GM21367 (cell line): ENCODE measurements around the gene SELPLG.
"Not testable (repeated sequence)": the region's sequence is repeated elsewhere in the genome, so short reads cannot be mapped to it uniquely, and the experiment has no call there.

Experiments
- ATAC-seq: cut with Tn5 transposase; IDR thresholded peaks from one replicate; pipeline ENCODE4 v1.9.1; 2021; ENCODE audit not compliant: unreplicated experiment

SELPLG gene

DNA sequence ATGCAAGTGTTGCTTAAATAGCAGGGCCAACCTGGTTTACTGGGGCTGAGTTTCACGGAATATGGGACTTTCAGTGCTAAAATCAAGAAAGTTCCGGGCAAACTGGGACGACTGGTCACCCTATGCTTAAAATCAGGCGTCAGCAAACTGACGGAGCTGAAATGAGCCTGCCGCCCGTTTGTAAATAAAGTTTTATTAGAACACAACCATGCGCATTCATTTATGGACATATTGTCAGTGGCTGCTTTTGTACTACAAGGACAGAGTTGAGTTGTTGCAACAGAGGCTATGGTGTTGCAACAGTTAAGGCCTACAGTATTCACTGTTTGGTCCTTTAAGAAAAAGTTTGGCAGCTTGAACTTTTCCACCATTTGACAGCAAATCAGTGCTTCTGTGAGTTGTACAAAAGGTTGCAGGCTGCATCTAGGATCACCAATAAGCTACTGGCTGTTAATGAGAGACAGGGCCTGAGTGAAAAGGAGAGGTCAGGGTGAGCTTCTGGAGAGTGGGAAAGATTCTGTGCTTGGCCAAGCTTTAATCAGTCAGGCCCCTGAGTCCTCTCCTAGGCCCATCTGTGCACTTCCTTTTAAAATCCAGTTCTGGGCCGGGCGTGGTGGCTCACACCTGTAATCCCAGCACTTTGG lies 13.3 kb downstream of the SELPLG start:
- no peak for ATAC-seq

DNA sequence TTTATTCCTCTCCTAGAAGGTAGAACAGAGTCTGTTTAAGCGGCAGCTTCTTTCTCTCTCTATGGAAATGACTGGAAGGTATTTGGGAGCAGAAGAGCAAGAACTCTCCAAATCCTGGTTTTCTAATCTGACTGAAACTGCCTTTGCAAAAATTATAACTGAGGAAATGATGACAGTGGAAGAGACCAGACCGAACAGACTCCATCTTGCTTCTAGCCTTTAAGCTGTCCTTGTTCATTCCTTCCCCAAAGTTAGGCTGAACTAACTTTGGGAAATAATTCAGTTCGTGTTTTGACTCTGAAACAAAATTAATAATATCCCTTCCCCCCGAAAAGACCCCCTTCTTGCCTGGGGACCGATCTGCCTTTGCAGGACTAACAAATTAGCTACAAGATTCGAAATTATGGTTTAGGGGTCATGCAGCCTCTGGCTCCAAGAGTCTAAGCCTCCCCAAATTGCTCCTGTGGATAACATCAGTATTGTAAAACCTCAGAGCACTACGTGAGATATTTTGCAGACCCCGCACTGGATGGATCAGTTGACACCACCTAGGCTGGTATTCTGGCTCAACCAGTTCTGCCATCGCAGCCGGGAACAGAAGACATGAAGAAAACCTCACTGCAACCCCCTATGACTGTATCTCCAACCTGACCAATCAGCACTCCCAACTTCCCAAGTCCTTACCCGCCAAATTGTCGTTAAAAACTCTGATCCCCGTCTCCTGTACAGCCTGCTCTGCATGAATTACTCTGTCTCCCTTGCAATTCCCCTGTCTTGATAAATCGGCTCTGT lies 14.1 kb downstream of the SELPLG start:
- no peak for ATAC-seq

DNA sequence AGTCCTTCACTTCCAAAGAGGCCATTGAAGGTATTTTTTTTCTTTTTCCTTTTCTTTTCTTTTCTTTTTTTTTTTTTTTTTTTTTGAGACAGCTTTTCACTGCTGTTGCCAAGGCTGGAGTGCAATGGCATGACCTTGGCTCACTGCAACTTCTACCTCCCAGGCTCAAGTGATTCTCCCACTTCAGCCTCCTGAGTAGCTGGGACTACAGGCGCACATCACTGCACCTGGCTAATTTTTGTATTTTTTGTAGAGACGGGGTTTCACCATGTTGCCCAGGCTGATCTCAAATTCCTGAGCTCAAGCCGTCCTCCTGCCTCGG lies 14.8 kb downstream of the SELPLG start:
- not testable (repeated sequence) for ATAC-seq

DNA sequence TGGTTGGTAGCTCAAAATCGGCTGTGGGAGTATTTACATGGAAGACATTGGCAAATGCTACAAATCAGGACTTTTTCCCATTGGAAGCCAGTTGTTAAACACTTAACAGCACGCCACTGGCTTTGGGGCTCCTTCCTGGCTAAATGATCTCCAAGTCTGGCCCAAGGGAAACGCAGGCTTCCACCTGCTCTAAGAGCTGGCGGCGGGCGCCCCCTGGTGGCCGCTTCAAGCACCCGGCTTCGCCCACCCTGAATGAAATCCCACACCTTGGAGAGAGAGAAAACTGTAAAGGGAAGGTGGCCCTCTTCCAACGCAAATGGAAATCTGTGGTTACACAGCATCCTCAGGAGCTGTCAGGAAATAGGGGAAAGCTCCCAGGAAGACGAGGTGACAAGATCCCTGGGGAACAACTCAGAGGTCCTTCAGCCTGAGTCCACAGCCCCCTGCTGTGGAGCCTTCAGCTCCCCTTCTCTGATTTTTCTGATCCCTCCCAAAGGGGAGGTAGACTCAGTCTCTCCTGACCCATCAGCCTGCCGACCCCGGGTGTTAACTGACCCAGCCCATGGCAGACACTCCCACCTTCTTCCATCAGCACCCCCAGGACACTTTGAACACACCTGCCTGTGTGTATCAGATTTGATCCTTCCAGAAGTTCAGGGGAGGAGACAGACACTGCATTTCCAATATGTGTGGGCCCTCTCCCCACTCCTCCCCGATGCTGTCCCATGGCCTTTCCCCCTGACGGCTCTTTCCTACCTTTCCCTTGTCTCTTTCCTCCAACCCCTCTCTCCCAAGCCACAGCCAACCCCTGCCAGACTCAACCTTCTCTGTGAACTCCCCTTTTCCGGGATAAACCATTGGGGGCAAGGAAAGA lies 15.4 kb downstream of the SELPLG start:
- ATAC-seq, result peak; percentile 37

DNA sequence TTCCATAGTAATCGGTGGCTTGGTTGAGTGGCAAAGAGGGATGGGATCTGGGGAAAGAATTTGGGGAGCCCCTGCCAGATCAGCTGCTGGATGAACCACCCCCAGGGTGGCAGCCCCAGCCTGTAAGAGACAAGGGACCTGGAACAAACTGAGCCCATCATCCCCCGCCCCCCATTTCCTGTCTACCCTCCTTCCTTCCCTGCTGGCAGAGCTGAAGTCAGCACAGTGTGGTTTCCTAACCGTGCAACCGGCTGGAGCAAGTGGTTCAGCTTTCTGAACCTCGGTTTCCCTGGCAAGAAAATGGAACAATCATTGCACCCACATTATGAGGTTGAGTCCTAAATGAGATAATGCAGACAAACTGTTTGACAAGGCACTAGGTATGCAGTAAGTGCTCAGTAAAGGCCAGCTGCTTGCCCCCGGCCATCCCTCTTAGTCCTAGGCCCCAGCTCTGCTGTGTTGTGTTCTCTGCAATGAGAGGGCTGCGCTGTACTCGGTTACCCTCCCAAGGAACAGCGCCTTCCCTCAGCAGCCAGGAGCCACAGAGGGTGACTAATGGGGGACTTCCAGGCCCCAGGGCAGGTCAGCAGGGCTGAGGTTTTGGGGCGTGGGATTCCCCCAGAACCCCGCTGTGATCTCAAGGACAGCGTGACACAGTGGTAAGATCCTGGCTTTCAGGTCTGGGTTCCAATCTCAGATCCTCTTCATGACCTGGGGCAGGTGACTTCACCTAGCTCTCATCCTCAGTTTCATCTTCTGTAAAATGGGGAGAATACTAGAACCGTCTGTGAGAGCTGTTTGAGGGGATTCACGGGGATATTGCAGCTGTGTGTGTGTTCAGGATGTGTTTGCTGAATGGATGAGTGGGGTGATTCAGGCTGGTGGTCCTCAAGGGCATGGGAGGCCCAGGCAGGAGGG lies 16.5 kb downstream of the SELPLG start:
- no peak for ATAC-seq

DNA sequence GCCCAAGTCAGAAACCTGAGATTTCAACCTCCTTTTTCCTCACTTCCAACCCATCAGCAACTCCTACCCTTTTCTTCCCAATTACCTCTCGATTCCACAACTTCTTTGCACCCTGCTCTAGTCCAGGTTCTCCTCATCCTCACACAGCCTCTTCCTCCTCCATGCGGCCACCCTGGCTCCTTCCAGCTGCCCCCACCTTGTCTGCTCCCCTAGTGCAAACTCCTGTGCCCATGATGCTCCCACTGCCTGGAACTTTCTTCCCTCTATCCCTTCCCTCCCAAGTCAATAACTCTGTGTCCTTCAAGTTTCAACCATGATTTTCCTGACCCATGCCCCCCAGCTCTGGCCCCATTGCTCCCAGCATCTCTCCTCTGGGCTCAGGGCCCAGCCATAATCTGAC lies 17.3 kb downstream of the SELPLG start:
- no peak for ATAC-seq

DNA sequence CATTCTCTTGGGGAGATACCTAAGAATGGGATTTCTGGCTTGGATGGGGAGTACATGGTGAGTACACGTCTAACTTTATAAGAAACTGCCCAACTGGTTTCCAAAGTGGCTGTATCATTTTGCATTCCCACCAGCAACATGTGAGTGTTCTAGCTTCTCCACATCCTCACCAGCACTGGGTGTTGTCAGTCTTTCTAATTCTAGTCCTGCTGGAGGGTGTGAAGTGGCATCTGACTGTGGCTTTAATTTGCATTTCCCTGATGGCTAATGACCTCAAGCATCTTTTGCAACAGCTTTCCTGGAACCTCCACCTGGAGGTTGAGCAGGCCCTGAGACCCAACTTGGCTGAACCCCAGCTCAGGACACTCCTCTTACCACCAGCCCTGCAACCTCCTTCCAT lies 17.8 kb downstream of the SELPLG start:
- ATAC-seq, result no peak

DNA sequence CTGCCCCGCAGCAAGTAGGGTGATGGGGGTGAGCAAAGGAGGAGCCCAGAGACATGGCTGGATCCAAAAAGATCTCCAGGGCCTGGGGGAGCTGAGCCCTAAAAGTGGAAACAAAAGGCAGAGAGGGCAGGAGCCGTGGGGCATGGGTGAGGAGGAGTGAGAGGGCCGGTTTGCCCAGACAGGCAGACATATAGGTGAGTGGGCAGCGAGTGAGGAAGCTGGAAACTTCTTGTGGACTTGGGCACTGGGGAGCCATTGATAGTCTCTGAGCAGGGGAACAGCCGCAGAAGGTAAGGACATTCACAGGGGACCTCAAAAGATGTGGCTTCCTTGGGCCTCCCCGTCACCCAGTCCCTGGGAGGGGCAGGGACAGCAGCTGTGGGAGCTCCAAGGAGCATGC lies 19.1 kb downstream of the SELPLG start:
- ATAC-seq, result no peak

DNA sequence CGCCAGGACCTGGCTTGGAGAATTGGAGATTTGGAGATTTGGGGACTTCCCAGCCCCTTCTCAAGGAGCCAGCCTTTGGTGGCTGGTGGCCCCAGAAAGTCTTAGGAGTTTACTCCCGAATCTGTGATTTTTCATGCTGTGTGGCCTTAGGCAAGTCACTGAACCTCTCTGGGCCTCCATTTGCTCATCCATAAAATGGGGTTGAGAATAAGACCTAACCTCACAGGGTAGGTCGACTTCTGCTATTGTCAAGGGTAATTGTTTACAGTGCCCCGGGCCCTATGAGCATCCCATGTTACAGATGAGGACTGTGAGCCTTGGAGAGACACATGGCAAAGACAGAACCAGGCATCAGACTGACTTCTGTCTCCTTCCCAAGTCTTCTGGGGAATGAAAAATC lies 19.7 kb downstream of the SELPLG start:
- ATAC-seq, result no peak

DNA sequence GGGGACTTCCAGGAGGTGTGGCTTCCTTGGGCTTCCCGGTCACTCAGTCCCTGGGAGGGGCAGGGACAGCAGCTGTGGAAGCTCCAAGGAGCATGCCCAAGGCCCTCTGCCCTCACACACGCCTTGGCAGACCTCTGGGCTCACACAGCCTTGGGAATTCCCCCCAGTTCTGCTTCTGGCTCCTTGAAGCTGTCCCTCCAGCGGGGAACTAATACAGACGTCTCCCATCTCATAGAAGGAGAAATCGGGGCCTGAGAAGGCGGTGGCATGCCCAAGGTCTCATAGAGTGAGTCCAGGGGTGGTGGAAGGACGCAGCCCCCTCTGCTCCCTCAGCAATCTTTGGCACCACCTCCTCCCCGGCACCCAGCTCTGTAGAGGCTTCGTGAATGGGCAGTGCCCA lies 20.1 kb downstream of the SELPLG start:
- ATAC-seq, result no peak

DNA sequence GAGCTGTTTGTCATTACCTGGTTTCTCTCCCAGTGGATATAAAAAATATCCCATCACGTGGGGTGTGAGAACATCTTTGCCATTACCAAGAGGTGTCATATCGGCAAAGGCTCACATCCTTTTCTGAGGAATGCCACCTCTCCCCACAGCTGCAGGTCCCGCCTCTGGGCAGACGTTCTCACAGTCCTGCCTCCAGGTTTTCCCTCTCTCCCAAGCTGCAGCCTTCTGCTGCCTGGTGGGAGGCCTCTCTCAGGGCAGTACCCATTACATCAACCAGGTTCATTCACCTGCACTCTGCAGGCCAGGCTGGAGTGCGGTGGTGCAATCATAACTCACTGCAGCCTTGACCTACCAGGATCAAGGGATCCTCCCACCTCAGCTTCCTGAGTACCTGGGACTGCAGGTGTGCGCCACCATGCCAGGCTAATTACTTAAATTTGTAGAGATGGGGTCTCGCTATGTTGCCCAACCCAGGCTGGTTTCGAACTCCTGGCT lies 20.9 kb downstream of the SELPLG start:
- ATAC-seq, result no peak

DNA sequence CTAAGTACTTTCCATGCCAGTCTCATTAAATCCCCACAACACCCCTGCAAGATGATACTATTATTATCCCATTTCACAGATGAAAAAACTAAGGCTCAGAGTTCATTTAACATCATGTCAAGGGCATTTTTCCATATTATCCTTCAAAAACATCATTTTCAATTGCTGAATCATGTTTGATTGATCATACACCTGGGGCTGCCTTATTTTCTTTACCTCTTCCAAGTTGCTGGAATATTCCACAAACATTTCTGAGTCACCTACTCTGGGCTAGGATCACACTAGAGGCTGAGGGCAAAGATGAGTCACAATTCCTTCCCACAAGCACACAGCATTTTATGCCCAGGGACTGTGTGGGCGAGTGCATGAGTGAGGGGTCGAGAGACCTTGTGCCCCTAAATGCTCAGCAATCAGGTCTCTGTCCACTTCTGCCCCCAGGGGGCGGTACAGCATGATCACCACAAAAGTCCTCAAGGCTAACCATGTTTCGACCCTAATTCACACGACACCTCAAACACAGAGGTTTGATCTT lies 21.7 kb downstream of the SELPLG start:
- no peak for ATAC-seq

DNA sequence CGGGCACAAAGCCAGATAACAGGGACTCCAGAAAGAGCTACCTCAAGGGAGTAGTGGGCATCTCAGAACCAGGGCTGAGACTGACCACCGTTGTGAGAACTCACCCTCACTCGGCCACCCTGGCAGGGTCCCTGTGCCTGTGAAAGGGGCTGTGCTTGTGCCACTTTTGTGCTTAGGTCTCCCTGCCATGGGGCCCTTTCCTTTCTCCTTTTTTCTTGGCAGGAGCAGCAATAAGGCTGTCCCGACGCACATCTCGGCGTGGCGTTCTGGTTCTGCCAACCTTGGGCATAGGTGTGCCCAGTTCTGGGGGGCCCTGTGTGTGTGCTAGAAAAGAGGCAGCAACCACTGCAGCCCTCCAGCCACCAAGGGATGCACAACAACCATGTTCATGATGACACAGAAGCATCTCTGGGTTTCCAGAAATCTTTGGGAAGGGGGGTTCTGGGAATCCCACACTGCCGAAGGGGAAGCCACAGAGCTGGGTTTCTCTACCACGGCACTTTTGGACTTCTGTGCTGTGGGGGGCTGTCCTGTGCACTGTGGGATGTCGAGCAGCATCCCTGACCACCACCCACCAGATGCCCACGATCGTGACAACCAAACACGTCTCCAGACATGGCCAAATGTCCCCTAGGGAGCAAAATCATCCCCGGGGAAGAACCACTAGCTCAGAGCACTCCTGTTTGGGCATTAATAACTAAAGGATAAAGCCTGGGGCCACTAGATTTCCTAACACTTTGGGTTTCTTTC lies 22.7 kb downstream of the SELPLG start:
- ATAC-seq, result no peak

DNA sequence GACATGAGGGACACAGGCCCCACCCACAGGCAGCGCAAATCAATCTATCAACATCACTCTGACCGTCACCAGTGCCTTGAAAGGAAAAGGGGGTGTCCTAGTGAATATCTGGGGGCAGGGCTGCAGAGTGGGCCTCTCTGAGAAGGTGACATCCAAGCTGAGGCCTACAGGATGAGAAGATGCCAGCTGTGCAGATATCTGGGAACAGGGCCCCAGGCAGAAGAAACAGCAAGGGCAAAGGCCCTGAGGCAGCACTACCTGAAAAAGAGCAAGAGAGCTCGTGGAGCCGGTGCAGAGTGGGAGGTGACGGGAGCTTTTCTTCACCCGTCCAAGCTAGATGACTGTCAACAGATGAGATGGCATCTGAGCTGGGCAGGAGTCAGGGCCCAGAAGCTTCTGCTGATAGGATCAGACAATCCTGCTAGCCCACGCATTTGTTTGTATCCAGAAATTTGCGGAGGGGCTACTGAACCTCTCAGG lies 23.3 kb downstream of the SELPLG start:
- no peak for ATAC-seq

DNA sequence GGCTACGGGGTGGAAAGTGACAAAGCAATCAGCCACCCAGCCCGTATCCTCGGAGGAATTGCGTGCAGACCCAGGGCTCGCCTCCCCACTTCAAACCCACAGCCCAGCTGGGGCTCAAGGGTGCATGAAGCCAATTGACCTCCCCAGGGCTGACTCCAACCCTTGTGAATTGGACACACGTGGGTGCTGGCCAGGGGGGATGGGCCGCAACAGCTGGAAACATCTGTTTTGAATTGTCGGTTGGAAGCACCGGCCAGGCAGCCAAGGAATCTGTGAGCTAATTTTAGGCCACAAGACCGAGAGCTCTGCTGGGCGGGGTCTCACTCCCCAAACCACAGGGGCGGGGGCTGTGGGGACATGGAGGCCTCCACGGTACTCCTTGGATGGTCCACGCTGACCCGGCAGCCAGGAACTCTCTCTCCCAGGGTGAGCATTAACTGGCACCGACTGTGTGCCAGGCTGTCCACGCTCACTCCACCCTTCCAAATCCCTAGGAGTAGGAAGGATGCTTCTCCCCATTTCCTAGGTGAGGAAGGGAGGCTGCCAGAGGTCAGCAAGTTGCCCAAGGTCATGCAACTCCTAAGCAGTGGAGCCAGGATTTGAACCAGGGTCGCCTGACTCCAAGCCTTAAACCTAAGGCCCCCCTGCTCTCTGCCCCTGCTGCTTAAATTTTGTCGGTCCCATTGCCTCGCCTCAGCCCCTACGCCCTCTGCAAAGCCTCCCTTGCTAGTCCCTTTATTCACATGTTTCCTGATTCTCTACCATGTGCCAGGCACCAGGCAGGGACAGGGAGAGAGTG lies 24.0 kb downstream of the SELPLG start:
- ATAC-seq, result no peak

DNA sequence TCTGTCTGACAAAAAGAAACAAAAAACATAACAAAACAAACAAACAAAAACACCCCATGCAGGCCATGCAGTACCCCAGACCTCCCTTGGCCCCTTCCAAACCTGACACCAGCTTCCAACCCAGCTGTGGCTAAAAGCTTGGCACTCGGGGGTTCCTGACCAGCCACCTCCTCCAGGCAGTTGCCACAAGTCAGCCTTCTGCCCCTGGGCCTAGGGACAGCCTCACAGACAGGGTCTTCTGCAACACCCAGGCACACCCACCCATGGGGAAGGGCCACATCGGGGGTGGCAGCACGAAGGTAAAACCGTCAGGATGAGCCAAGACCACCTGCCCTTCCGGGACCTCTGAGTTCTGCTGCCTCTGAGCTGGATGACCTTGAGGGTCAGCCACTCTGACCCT lies 25.1 kb downstream of the SELPLG start:
- ATAC-seq, result no peak

DNA sequence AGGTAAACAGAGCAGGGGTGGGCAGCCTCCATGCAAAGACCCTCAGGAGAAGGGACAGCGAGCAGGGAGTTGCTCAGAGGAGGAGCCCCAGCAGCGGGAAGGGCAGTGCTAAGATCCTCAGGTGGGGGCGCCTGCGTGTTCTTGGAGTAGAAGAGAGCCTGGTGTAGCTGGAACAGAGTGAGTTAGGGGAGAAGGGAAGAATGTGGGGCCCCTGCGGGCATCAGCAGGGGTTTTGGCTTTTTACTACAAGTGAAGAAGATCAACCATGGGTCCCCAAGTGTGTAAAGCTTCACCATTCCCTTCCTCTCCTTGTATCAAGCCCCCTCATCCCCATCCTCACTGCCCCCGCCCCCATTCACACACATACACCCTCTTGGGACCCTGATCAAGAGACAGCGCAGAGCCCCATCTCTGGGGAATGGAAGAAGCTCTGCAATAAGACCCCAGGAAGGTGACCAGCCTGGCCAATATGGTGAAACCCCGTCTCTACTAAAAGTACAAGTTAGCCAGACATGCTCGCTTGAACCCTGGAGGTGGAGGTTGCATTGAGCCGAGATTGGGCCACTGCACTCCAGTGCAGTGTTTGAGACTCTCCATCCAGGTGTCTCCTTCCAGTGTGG lies 25.6 kb downstream of the SELPLG start:
- no peak for ATAC-seq

DNA sequence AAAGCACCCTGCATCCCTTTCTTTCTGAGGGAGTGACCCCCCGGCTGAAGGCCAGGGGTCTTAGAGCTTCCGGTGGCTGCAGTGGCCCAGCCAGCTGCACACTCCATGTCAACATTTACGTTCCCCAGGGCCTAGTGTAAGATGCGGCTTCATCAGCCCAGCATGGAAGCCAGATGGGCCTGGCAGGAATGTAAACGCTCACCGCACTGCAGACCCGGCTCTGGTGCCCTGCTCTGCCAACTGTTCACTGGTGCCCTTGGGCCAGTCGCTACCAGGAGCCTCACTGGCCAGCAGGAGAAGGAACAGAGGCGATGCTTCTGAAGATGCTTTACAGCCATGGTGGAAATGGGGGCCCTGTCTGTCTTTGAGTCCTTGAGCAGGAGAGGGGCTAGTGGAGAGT lies 27.2 kb downstream of the SELPLG start:
- no peak for ATAC-seq
